SK-N-SH treated with all-trans-retinoic acid at 6 μM for 48 hours (cell line): ENCODE data around the gene BICD1.

ENCODE experiments used
- RARB ChIP-seq: fragments of 250-450 bp; sonication (Bioruptor Pico); IDR thresholded peaks from 2 replicates; pipeline ENCODE4 v1.8.0; 2021; ENCODE audit warnings: mild to moderate bottlenecking, moderate library complexity
- ZFP30 ChIP-seq: fragments of 450-650 bp; formaldehyde crosslinking; IDR thresholded peaks from 2 replicates; pipeline ENCODE4 v1.5.0; 2022; ENCODE audit warnings: mild to moderate bottlenecking, moderate library complexity
- ZNF70 ChIP-seq: fragments of 450-650 bp; formaldehyde crosslinking; IDR thresholded peaks from 2 replicates; pipeline ENCODE4 v1.5.0; 2020; ENCODE audit warnings: mild to moderate bottlenecking, moderate library complexity
- TF ChIP-seq, protein P1 (sequence below): fragments of 250-450 bp; sonication (Bioruptor Pico); IDR thresholded peaks from 2 replicates; pipeline ENCODE4 v1.5.1; 2020; ENCODE audit warnings: low read depth, mild to moderate bottlenecking, moderate library complexity

DNA sequence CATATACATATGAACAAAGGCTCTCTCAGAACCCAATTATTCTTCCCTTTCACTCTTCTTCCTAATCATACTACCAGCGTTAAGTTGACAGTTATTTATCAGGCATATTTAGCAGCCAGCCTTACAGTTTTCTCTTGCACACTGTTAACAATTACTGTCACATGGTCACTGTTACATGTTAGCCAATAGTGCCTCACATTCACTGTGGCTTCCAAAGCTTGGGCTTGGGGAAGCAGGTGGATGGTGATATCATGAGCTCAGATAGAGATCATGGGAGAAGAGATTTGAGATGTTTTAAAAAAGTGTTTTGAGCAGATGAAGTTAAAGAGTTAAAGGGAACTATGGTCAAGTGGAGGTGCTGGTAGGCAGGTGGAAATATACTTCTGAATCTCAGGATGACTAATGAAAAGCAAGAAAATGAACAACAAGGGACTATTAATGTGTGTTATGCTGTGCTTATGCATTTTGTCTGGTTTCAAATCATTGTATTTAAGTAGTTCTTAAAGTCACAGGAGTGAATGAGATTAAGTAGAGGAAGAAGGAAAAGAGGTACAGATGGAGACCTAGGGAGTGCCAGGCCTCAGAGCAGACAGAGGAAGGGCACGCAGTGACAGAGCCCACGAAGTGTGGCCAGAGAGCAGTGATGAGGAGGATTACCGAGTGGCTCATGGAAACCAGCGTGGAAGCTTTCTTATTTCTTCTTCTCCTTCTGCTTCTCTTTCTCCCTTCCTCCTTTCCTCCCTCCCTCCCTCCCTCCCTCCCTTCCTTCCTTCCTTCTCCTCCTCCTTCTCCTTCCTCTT lies 39.6 kb downstream of the BICD1 start:
- TF ChIP-seq ZNF70 (no peak), RARB (no peak), ZFP30 (no peak)
- TF ChIP-seq, protein P1, sequence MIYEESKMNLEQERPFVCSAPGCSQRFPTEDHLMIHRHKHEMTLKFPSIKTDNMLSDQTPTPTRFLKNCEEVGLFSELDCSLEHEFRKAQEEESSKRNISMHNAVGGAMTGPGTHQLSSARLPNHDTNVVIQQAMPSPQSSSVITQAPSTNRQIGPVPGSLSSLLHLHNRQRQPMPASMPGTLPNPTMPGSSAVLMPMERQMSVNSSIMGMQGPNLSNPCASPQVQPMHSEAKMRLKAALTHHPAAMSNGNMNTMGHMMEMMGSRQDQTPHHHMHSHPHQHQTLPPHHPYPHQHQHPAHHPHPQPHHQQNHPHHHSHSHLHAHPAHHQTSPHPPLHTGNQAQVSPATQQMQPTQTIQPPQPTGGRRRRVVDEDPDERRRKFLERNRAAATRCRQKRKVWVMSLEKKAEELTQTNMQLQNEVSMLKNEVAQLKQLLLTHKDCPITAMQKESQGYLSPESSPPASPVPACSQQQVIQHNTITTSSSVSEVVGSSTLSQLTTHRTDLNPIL (CRISPR knock-in tag), result no peak
